Measurements from ENCODE around the gene NCKAP5.

The NCKAP5 gene

DNA sequence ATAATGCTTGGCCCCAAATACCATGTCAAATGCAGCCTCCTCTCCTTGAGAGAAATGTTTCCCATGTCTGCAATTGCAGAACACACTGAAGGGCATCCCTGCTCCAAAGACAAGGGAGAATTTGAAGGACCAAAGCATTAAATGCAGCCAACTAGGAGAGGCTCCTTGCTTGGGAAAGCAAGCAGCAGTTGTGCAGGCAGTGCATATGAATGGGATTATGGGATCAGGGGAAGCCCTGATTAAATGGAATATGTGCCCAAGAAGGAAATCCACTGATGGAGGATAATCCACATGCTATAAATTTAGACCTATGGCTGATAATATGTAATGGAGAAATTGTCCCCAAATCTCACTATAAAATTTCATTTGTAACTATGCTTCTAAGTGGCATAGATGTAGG lies 116.1 kb downstream of the NCKAP5 start:
- H3K4me3 ChIP-seq (ENCODE audit: low read depth in 1 of 2, low read length in 2 of 2) = no peak overlapping the region
- no peaks in the 10 kb centered on the region for H3K27me3 ChIP-seq (ENCODE audit: control insufficient read depth in 1 of 2, insufficient read depth in 2 of 2, low read length in 2 of 2)
- H3K4me1 ChIP-seq (ENCODE audit: control insufficient read depth in 1 of 2, insufficient read depth in 2 of 2, low read length in 2 of 2) = no peaks in the 10 kb centered on the region
- H3K9ac ChIP-seq (ENCODE audit: low read depth in 1 of 2, low read length in 2 of 2) = no peak overlapping the region
- no peaks in the 10 kb centered on the region for H3K36me3 ChIP-seq (ENCODE audit: control insufficient read depth in 1 of 2, insufficient read depth in 2 of 2, low read length in 2 of 2)
- H3K27ac ChIP-seq (ENCODE audit: low read depth, low read length) = no peak overlapping the region
- H3K9me3 ChIP-seq (ENCODE audit: control insufficient read depth in 1 of 2, low read length in 2 of 2) = no peaks in the 10 kb centered on the region

DNA sequence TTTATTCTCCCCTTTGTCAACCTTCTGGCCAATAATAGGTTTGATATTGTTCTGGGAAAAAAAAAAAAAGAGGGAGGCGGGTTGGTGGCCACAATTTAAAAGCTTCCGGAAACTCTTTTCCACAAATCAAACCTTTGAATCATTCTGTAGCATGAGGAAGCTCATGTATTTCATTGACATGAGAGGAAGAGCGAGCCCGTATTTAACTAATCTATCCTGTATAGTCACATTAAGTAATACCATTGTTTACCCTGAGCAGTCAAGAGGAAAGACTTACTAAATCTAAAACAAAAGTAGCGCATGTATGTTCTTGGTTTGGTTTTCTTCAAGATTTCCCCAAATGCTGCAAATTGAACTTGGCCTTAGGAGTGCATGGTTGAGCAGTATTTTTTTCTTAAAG lies 120.1 kb downstream of the NCKAP5 start:
- Histone ChIP-seq H3K9me3 (ENCODE audit: control insufficient read depth in 1 of 2, low read length in 2 of 2) (no peaks in the 10 kb centered on the region), H3K4me3 (ENCODE audit: low read depth in 1 of 2, low read length in 2 of 2) (no peak overlapping the region), H3K4me1 (ENCODE audit: control insufficient read depth in 1 of 2, insufficient read depth in 2 of 2, low read length in 2 of 2) (peaks cover 7% of the 10 kb centered on the region in 2 donors), H3K36me3 (ENCODE audit: control insufficient read depth in 1 of 2, insufficient read depth in 2 of 2, low read length in 2 of 2) (no peaks in the 10 kb centered on the region), H3K27me3 (ENCODE audit: control insufficient read depth in 1 of 2, insufficient read depth in 2 of 2, low read length in 2 of 2) (no peaks in the 10 kb centered on the region), H3K9ac (ENCODE audit: low read depth in 1 of 2, low read length in 2 of 2) (no peak overlapping the region), H3K27ac (ENCODE audit: low read depth, low read length) (no peak overlapping the region)

DNA sequence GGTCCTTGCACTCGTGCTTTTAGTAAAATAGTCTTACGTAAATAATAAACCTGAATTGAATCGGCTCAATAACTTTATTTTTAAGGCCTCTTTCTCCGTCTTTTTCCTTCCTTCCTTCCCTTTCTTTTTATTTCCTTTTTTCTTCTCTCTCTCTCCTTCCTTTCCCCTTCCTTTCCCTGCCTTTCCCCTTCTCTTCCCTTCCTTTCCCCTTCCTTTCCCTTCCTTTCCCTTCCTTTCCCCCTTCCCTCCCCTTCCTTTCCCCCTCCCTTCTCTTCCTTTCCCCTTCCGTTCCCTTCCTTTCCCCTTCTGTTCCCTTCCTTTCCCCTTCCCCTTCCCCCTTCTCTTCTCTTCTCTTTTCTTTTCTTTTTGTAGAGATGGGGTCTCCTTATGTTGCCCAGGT lies 121.0 kb downstream of the NCKAP5 start:
- H3K27me3 ChIP-seq (ENCODE audit: control insufficient read depth in 1 of 2, insufficient read depth in 2 of 2, low read length in 2 of 2) = no peaks in the 10 kb centered on the region
- H3K4me3 ChIP-seq (ENCODE audit: low read depth in 1 of 2, low read length in 2 of 2) = no peak overlapping the region
- no peaks in the 10 kb centered on the region for H3K9me3 ChIP-seq (ENCODE audit: control insufficient read depth in 1 of 2, low read length in 2 of 2)
- no peaks in the 10 kb centered on the region for H3K36me3 ChIP-seq (ENCODE audit: control insufficient read depth in 1 of 2, insufficient read depth in 2 of 2, low read length in 2 of 2)
- peaks cover 7% of the 10 kb centered on the region in 2 donors for H3K4me1 ChIP-seq (ENCODE audit: control insufficient read depth in 1 of 2, insufficient read depth in 2 of 2, low read length in 2 of 2)
- no peak overlapping the region for H3K27ac ChIP-seq (ENCODE audit: low read depth, low read length)
- H3K9ac ChIP-seq (ENCODE audit: low read depth in 1 of 2, low read length in 2 of 2) = no peak overlapping the region

DNA sequence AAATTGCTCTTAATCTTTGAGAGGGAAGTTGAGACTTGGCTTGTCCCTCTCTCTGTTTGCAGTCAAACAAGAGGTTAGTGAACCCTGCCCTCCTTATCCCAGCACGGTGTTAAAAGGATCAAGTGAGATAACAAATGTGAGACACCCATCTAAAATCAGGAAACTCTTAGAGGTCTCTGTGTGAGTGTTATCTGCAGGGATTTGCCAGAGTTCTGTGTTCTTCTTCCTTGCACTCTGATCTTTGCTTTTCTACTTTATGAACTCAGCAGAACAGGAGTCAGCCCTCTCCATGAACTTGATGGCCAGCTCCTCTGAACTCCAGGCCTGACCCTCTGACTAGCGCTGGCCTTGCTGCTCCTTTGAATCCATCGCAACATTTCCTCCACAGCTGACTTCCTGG lies 123.8 kb downstream of the NCKAP5 start:
- peaks cover 7% of the 10 kb centered on the region in 2 donors for H3K4me1 ChIP-seq (ENCODE audit: control insufficient read depth in 1 of 2, insufficient read depth in 2 of 2, low read length in 2 of 2)
- no peak overlapping the region for H3K9ac ChIP-seq (ENCODE audit: low read depth in 1 of 2, low read length in 2 of 2)
- no peaks in the 10 kb centered on the region for H3K9me3 ChIP-seq (ENCODE audit: control insufficient read depth in 1 of 2, low read length in 2 of 2)
- no peaks in the 10 kb centered on the region for H3K27me3 ChIP-seq (ENCODE audit: control insufficient read depth in 1 of 2, insufficient read depth in 2 of 2, low read length in 2 of 2)
- no peak overlapping the region for H3K27ac ChIP-seq (ENCODE audit: low read depth, low read length)
- H3K4me3 ChIP-seq (ENCODE audit: low read depth in 1 of 2, low read length in 2 of 2) = no peak overlapping the region
- H3K36me3 ChIP-seq (ENCODE audit: control insufficient read depth in 1 of 2, insufficient read depth in 2 of 2, low read length in 2 of 2) = no peaks in the 10 kb centered on the region

DNA sequence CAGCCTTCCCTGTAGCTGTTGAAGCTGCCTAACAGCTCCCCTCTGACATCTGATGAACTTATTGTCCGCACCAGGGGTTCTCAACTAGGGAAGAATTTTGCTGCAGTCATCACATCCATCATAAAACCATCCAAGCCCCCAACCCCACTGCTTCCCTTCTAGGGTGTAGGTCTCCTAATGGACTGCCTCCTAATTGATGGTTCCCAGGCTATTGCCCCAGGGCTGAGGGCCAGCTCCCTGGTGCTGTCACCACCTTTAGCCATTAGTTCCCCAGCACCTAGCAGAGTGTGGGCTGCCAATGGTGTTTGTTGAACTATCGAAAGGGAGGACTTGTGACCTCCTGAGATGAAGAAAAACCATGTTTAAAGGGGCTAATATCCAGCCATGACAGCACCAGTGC lies 125.9 kb downstream of the NCKAP5 start:
- no peak overlapping the region for H3K9ac ChIP-seq (ENCODE audit: low read depth in 1 of 2, low read length in 2 of 2)
- no peak overlapping the region for H3K4me3 ChIP-seq (ENCODE audit: low read depth in 1 of 2, low read length in 2 of 2)
- no peaks in the 10 kb centered on the region for H3K36me3 ChIP-seq (ENCODE audit: control insufficient read depth in 1 of 2, insufficient read depth in 2 of 2, low read length in 2 of 2)
- H3K9me3 ChIP-seq (ENCODE audit: control insufficient read depth in 1 of 2, low read length in 2 of 2) = no peaks in the 10 kb centered on the region
- H3K27ac ChIP-seq (ENCODE audit: low read depth, low read length) = no peak overlapping the region
- H3K4me1 ChIP-seq (ENCODE audit: control insufficient read depth in 1 of 2, insufficient read depth in 2 of 2, low read length in 2 of 2) = peaks cover 7% of the 10 kb centered on the region in 2 donors
- H3K27me3 ChIP-seq (ENCODE audit: control insufficient read depth in 1 of 2, insufficient read depth in 2 of 2, low read length in 2 of 2) = no peaks in the 10 kb centered on the region

DNA sequence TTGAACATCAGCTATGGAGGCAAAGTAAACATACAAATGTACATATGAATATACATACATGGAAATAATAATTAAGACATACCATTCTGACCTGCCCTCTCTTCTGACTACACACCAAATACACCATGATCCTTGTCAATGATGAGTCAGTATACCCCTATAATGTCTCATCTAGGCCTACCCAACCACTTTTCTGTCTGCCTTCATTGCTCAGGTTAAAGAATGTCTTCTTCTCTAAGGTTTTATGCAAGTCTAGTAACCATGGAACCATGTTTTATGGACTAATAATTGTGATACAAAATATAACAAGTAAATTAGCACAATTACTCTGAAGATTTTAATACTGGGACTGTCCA lies 128.7 kb downstream of the NCKAP5 start:
- Histone ChIP-seq H3K27me3 (ENCODE audit: control insufficient read depth in 1 of 2, insufficient read depth in 2 of 2, low read length in 2 of 2) (no peaks in the 10 kb centered on the region), H3K27ac (ENCODE audit: low read depth, low read length) (no peak overlapping the region), H3K4me1 (ENCODE audit: control insufficient read depth in 1 of 2, insufficient read depth in 2 of 2, low read length in 2 of 2) (peaks cover 5 to 8% of the 10 kb centered on the region in 2 donors), H3K9me3 (ENCODE audit: control insufficient read depth in 1 of 2, low read length in 2 of 2) (no peaks in the 10 kb centered on the region), H3K36me3 (ENCODE audit: control insufficient read depth in 1 of 2, insufficient read depth in 2 of 2, low read length in 2 of 2) (no peaks in the 10 kb centered on the region), H3K9ac (ENCODE audit: low read depth in 1 of 2, low read length in 2 of 2) (no peak overlapping the region), H3K4me3 (ENCODE audit: low read depth in 1 of 2, low read length in 2 of 2) (no peak overlapping the region)

DNA sequence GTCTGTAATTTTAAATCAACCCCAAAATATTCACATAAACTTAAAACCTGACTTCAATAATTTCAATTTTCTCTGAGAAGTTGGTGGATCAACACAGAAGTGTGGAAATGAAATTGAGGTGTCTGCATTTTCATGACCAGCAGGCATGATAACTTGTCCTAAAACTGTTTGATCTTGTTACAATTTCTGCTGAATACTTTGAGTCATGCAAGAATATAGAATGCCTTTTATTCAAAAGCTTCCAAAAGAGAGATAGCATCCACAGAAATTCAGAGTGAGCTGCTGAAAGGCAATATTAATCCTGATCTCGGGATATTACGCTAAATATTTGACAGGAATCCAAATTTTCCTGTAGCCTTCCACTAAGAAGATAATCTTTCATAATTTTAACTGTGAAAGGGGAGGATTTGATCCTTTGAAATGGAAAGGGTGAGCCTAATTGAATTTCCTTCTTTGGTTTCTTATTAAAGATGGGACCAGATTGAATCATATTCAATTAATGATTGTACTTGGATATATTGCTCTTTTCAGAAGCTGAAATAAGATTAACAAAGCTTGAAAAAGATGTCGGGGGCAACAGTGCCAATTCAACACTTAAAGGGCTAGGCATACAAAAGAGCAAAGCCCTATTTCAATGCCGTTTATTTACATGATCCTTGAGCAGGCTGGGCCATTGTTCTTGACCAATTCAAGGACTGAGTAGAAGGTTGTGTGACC lies 129.3 kb downstream of the NCKAP5 start:
- no peaks in the 10 kb centered on the region for H3K9me3 ChIP-seq (ENCODE audit: control insufficient read depth in 1 of 2, low read length in 2 of 2)
- no peaks in the 10 kb centered on the region for H3K36me3 ChIP-seq (ENCODE audit: control insufficient read depth in 1 of 2, insufficient read depth in 2 of 2, low read length in 2 of 2)
- H3K4me1 ChIP-seq (ENCODE audit: control insufficient read depth in 1 of 2, insufficient read depth in 2 of 2, low read length in 2 of 2) = peaks cover under 1 to 10% of the 10 kb centered on the region in 2 donors
- no peak overlapping the region for H3K9ac ChIP-seq (ENCODE audit: low read depth in 1 of 2, low read length in 2 of 2)
- H3K27ac ChIP-seq (ENCODE audit: low read depth, low read length) = no peak overlapping the region
- no peak overlapping the region for H3K4me3 ChIP-seq (ENCODE audit: low read depth in 1 of 2, low read length in 2 of 2)
- no peaks in the 10 kb centered on the region for H3K27me3 ChIP-seq (ENCODE audit: control insufficient read depth in 1 of 2, insufficient read depth in 2 of 2, low read length in 2 of 2)

DNA sequence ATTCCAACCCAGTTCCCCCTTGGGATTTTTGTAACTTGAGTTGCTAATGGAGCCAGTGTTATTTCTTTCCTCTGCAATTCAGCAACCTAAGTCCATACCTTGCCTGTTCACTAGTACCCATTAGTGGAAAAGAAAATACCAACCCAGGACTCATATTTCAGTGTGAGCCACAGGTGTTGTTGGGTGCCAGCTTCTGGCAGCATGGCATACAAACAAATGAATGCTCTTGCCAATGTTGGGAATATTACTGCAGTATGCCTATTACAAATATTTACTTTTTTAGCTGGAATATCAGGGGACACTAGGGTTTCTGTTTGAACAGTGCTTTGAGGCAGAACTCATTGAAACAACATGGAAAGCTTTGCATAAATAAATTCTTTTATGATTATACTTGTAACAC lies 130.2 kb downstream of the NCKAP5 start:
- no peaks in the 10 kb centered on the region for H3K9me3 ChIP-seq (ENCODE audit: control insufficient read depth in 1 of 2, low read length in 2 of 2)
- H3K4me3 ChIP-seq (ENCODE audit: low read depth in 1 of 2, low read length in 2 of 2) = no peak overlapping the region
- H3K27me3 ChIP-seq (ENCODE audit: control insufficient read depth in 1 of 2, insufficient read depth in 2 of 2, low read length in 2 of 2) = no peaks in the 10 kb centered on the region
- no peaks in the 10 kb centered on the region for H3K36me3 ChIP-seq (ENCODE audit: control insufficient read depth in 1 of 2, insufficient read depth in 2 of 2, low read length in 2 of 2)
- no peak overlapping the region for H3K27ac ChIP-seq (ENCODE audit: low read depth, low read length)
- H3K4me1 ChIP-seq (ENCODE audit: control insufficient read depth in 1 of 2, insufficient read depth in 2 of 2, low read length in 2 of 2) = peaks cover 0 to 10% of the 10 kb centered on the region in 2 donors
- H3K9ac ChIP-seq (ENCODE audit: low read depth in 1 of 2, low read length in 2 of 2) = no peak overlapping the region

DNA sequence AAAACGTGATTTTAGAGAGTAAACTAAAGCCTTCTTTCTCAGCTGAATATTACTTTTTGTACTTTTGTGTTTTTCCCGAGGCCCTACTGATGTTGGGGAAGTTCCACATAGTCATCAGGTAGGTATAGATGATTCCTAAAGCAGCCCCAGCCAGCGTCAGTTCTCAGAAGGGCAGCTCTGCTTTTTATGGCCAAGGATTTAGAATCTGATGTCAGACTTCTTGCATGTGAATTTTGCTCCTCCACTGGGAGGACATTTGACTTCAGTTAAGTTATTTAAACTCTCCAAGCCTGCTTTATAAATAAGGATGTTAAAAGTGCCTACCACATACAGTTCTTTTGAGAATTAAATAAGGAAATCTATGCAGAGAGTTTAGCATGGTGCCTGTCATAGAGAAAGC lies 130.8 kb downstream of the NCKAP5 start:
- H3K9ac ChIP-seq (ENCODE audit: low read depth in 1 of 2, low read length in 2 of 2) = no peak overlapping the region
- no peaks in the 10 kb centered on the region for H3K27me3 ChIP-seq (ENCODE audit: control insufficient read depth in 1 of 2, insufficient read depth in 2 of 2, low read length in 2 of 2)

DNA sequence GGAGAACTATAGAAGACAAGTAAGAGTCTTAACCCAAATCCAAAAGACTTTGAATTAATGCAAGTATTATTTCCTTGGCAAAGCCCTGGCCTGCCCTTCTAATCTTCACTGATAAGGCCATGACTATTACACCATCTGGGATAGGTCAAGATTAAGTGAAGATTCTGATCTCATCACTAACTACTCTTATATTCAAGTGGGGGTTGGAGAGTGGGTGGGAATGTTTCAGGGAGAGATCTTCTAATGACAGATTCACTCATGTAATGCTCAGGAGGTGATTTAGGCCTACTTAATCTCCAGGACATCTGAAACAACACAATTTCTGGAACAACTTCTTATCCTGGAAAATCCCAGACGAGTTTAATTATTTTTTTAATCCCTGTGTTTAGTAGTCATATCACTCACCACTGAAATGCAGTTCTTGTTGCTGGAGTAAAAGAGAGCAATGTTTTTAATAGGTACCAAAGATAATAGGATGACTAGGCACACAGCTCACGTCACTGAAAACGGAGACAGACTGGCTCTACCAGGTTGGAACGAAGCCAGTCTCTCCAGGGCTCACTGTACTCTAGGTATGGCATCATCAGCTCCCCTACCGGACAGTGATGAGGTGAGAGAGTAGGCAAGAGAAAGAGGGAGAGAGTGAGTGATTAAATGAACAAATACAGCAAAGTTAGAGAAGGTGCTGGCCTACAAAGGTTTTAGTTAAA lies 133.1 kb downstream of the NCKAP5 start:
- Histone ChIP-seq H3K27ac (ENCODE audit: low read depth, low read length) (no peak overlapping the region), H3K9me3 (ENCODE audit: control insufficient read depth in 1 of 2, low read length in 2 of 2) (no peaks in the 10 kb centered on the region), H3K4me1 (ENCODE audit: control insufficient read depth in 1 of 2, insufficient read depth in 2 of 2, low read length in 2 of 2) (peaks cover 0 to 14% of the 10 kb centered on the region in 2 donors), H3K27me3 (ENCODE audit: control insufficient read depth in 1 of 2, insufficient read depth in 2 of 2, low read length in 2 of 2) (no peaks in the 10 kb centered on the region), H3K4me3 (ENCODE audit: low read depth in 1 of 2, low read length in 2 of 2) (no peak overlapping the region), H3K9ac (ENCODE audit: low read depth in 1 of 2, low read length in 2 of 2) (no peak overlapping the region), H3K36me3 (ENCODE audit: control insufficient read depth in 1 of 2, insufficient read depth in 2 of 2, low read length in 2 of 2) (no peaks in the 10 kb centered on the region)

More for the DNA sequence above, 130.8 kb downstream of the NCKAP5 start:
- H3K27ac ChIP-seq (ENCODE audit: low read depth, low read length) = no peak overlapping the region
- H3K36me3 ChIP-seq (ENCODE audit: control insufficient read depth in 1 of 2, insufficient read depth in 2 of 2, low read length in 2 of 2) = no peaks in the 10 kb centered on the region
- no peaks in the 10 kb centered on the region for H3K9me3 ChIP-seq (ENCODE audit: control insufficient read depth in 1 of 2, low read length in 2 of 2)
- H3K4me1 ChIP-seq (ENCODE audit: control insufficient read depth in 1 of 2, insufficient read depth in 2 of 2, low read length in 2 of 2) = peaks cover 0 to 10% of the 10 kb centered on the region in 2 donors
- H3K4me3 ChIP-seq (ENCODE audit: low read depth in 1 of 2, low read length in 2 of 2) = no peak overlapping the region
